ENCODE results near the gene SMIM20.

GRCh38 chr4:25972984-25973745 is 59.1 kb downstream of the SMIM20 start:
- TF ChIP-seq, protein P1, sequence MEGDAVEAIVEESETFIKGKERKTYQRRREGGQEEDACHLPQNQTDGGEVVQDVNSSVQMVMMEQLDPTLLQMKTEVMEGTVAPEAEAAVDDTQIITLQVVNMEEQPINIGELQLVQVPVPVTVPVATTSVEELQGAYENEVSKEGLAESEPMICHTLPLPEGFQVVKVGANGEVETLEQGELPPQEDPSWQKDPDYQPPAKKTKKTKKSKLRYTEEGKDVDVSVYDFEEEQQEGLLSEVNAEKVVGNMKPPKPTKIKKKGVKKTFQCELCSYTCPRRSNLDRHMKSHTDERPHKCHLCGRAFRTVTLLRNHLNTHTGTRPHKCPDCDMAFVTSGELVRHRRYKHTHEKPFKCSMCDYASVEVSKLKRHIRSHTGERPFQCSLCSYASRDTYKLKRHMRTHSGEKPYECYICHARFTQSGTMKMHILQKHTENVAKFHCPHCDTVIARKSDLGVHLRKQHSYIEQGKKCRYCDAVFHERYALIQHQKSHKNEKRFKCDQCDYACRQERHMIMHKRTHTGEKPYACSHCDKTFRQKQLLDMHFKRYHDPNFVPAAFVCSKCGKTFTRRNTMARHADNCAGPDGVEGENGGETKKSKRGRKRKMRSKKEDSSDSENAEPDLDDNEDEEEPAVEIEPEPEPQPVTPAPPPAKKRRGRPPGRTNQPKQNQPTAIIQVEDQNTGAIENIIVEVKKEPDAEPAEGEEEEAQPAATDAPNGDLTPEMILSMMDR (IDR thresholded peaks at IDR 0.05; ENCODE audit: poor library complexity, severe bottlenecking) = no peak
- TF ChIP-seq TAF1 (IDR thresholded peaks at IDR 0.05; ENCODE audit: low read depth) (no peak), EZH2 (IDR thresholded peaks at IDR 0.05; ENCODE audit: borderline replicate concordance, insufficient read depth, low read length, poor library complexity, severe bottlenecking) (no peak)
